ENCODE measurements around the gene OBSL1.

OBSL1 gene

GRCh38 chr2:219511547-219512325, 59.6 kb downstream of the OBSL1 start:
- no peak for DNase-seq (ENCODE audit: low spot score)

- DNase-seq (ENCODE audit: low spot score): no peak
Measured at GRCh38 chr2:219510512-219511135, 60.7 kb downstream of the OBSL1 start.

GRCh38 chr2:219509780-219510511, 61.4 kb downstream of the OBSL1 start:
- peak; percentile 76 for DNase-seq (ENCODE audit: low spot score)

GRCh38 chr2:219508971-219509779, 62.2 kb downstream of the OBSL1 start:
- no peak for DNase-seq (ENCODE audit: low spot score)

- DNase-seq (ENCODE audit: low spot score): no peak
Measured at GRCh38 chr2:219508444-219508734, 63.0 kb downstream of the OBSL1 start.

- no peak for DNase-seq (ENCODE audit: low spot score)
Measured at GRCh38 chr2:219507581-219508443, 63.5 kb downstream of the OBSL1 start.

- DNase-seq (ENCODE audit: low spot score): no peak
Measured at GRCh38 chr2:219506802-219507526, 64.4 kb downstream of the OBSL1 start.

GRCh38 chr2:219506153-219506801, 65.1 kb downstream of the OBSL1 start:
- DNase-seq (ENCODE audit: low spot score): no peak

- no peak for DNase-seq (ENCODE audit: low spot score)
Measured at GRCh38 chr2:219505585-219505984, 65.8 kb downstream of the OBSL1 start.

GRCh38 chr2:219502618-219503017, 68.7 kb downstream of the OBSL1 start:
- DNase-seq (ENCODE audit: low spot score): no peak

- no peak for DNase-seq (ENCODE audit: low spot score)
Measured at GRCh38 chr2:219501849-219502248, 69.5 kb downstream of the OBSL1 start.

All from iPS-NIHi11 (cell line).